ENCODE results near the gene ARMC7. TPM values are rescaled to one million over a fixed set of nuclear protein-coding genes. Genes with fewer than 3 reads are reported as not detected.

Gene ARMC7
- total and polyA plus RNA-seq, 2 of the 13 experiments (the other 11 are each of a cell fraction or from before 2014, with no cell fraction given), result 3.9 to 4.2 TPM

GRCh38 chr17:75090871-75091854, 18.6 kb upstream of the ARMC7 start (continued):
- TF ChIP-seq FOSL2 (CRISPR knock-in tag; IDR thresholded peaks at IDR 0.05) (peak; percentile 73), CREB1 (IDR thresholded peaks at IDR 0.05) (no peak), CREB1 (CRISPR knock-in tag; IDR thresholded peaks at IDR 0.05) (no peak), HDAC6 (IDR thresholded peaks at IDR 0.05; ENCODE audit: low read depth, low read length) (no peak), ZNF451 (CRISPR knock-in tag; IDR thresholded peaks at IDR 0.05) (no peak), NFKBIZ (CRISPR knock-in tag; IDR thresholded peaks at IDR 0.05) (peak; percentile 22; the same call in 1 of the 2 replicates), ZNF784 (CRISPR knock-in tag; IDR thresholded peaks at IDR 0.05; ENCODE audit: borderline replicate concordance) (no peak), SRSF9 (IDR thresholded peaks at IDR 0.05; ENCODE audit: borderline replicate concordance, insufficient read depth, low read depth, low read length, poor library complexity, severe bottlenecking) (no peak), HOXA7 (CRISPR knock-in tag; IDR thresholded peaks at IDR 0.05) (no peak), ZBTB14 (CRISPR knock-in tag; IDR thresholded peaks at IDR 0.05) (no peak), CEBPB (IDR thresholded peaks at IDR 0.05; ENCODE audit: borderline replicate concordance, low read depth, low read length) (no peak), ZBTB2 (CRISPR knock-in tag; IDR thresholded peaks at IDR 0.05; ENCODE audit: low read depth) (no peak), TFDP1 (CRISPR knock-in tag; IDR thresholded peaks at IDR 0.05; ENCODE audit: borderline replicate concordance) (peak; percentile 77), FOXP4 (CRISPR knock-in tag; IDR thresholded peaks at IDR 0.05) (peak; percentile 85; the same call in 1 of the 2 replicates), CCDC6 (CRISPR knock-in tag; IDR thresholded peaks at IDR 0.05) (no peak), MEIS2 (CRISPR knock-in tag; IDR thresholded peaks at IDR 0.05) (0 out of 2 replicates have a peak, but pooled peaks have one; percentile 8), ZNF552 (CRISPR knock-in tag; IDR thresholded peaks at IDR 0.05; ENCODE audit: borderline replicate concordance) (peak; percentile 52; the same call in 1 of the 2 replicates), CBX2 (IDR thresholded peaks at IDR 0.05; ENCODE audit: low read depth, low read length) (no peak), CBX2 (CRISPR knock-in tag; IDR thresholded peaks at IDR 0.05; ENCODE audit: low read depth) (no peak), MYPOP (CRISPR knock-in tag; IDR thresholded peaks at IDR 0.05) (0 out of 2 replicates have a peak, but pooled peaks have one; percentile 49)
